NCI-H2107 treated with DMSO at 0.1 percent for 48 hours (cell line): ENCODE results near the gene OTOA.
"Not testable (repeated sequence)": the region's sequence is repeated elsewhere in the genome, so short reads cannot be mapped to it uniquely, and the experiment has no call there.

Source experiments
- DNase-seq: peaks from one replicate; lab custom pipeline; 2025; ENCODE audit not compliant: unreplicated experiment; lab: John Stamatoyannopoulos, UW

Gene OTOA

DNA sequence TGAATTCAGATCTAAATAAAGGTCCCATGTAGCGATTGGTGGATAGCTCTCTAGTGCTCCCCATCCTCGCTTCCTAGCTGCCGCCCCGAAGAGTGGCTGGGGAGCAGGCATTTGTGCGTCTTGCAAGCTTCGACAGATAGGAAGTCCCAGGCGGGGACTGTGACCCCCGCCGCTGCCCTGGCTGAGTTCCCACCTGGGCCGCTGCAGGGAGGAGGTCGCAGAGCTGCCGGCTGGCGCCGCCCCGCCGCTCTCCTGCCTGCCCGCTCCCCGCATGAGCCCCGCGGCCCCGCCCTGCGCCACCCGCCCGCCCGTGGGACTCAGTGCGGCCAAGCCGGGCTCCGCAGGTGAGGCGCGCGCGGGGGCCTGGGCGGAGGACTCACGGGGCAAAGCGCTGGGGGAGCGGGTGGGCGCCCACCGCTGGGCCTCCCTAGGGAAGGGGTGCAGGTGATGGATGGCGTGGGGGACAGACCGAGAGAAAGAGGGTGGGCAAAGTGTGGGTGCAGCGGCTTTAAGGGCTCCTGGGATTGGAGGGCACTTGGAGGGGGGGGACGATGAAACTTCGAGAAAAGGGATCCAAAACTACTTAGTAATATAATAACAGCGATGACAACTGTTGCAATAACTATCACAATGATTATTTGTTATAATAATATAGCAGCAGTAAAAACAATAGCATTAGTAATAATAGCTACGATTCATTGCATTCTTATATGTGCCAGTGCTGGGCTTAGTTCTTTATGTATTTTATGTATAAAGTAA lies at the start of gene OTOA:
Gene OTOA, plus strand, starts transcription at position 80 of the 759 bp plus-strand sequence. CDS start 14,547 bp downstream, outside the sequence.
- no peak for DNase-seq

DNA sequence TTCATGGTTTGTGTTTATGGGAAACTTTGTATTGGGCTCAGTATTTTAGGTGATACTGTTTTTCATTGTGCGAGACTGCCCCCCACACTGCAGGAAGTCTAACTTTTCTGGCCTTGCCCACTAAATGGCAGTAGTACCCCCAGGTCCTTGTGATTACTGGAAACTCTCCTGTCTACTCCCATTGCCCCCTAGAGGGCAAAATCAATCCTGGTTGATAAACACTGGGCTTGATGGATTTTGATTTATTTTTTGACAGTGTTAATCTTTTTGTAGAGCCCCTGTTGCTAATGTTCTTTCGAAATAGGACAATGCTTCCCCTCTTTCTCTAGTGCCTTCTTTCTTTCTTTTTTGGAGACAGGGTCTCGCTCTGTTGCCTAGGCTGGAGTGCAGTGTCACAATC lies 48.9 kb upstream of the OTOA start:
- DNase-seq: no peak

DNA sequence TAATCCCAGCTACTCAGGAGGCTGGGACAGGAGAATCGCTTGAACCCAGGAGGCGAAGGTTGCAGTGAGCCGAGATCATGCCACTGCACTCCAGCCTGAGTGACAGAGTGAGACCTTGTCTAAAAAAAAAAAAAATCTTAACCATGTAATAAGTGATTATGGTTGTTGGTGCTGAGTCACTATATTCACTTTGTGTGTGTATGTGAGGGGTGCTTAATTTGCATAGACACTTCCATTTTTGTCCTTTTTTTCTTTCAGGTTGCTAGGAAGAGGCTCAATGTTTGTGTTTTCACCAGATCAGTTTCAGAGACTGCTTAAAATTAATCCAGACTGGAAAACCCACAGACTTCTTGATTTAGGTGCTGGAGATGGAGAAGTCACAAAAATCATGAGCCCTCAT lies 46.2 kb upstream of the OTOA start:
- no peak for DNase-seq

DNA sequence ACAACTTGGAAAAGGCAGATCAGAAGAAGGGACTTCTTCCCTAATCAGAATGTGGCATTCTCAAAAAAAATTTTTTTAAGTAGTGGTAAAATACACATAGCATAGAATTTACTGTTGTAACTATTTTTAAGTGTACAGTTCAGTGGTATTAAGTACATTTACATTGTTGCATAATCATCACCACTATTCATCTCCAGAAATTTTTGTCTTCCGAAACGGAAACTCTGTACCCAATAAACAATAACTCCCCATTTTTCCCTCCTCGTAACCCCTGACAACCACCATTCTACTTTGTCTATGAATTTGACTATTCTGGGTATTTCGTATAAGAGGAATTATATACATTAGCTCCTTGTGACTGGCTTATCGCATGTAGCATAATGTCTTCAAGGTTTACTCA lies 45.5 kb upstream of the OTOA start:
- DNase-seq: no peak

DNA sequence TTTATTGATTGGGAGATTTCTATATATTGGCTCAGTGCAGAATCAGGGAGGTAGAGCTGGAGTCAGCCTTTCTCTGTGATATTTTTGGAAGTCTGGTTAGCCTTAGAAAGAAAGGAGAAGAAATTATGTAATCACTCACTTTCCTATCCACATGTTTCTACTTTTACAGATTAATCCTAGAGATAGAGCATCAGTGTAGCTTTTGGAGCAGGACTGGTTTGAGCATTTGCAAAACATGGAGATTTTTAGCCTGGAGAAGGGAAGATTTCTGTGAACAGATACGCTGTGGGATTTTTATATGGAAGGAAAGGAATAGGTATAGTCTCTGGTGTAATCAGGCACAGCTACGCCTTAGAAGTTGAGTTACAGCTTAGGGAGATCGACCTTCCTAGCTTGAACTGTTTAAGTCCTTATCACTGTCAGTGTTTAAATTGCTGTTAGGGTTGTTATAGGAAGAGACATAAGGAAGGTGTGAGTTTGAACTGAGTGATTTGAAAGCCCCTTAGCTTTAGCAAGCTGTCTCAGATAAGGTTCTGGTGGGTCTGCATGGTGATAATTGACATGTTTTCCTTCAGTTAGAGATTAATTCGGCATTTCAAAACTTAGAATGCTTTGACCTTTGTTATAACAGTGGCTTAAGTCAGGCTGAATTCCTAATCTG lies 43.9 kb upstream of the OTOA start:
- DNase-seq: no peak

DNA sequence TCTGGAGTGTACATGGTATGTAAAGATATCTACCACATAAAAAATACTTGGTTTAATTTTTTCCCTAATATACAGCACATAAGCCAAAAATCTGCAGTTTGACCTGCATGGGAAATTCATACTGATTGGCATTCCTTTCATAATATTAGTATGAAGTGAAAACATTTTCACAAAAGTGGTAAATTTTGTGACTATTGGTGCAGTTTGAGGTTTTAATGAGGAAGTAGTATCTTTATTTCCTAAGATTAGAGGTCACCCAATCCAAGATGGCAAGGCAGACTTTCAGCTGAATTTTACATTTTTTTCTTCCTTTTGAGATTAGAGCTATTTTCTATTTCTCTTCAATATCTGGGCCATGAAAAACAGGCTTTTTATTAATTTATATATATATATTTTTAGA lies 43.2 kb upstream of the OTOA start:
- no peak for DNase-seq

DNA sequence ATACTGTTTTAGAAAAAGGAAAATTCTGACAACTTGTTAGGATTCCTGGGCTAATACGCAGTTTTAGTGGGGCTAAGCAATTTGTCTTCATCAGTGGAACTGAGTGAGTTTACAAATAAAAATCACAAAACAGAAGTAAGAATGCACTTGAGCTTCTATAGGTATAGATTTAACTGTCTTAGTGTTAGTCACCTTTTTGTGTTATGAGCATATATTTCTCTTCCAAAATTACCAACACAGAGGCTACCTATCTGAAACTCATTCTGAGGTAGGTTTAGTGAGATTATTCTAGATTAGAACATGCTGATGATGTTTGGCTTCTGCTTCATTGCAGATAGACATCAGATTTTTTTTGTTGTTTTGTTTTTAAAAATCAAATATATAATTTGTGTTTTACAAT lies 41.2 kb upstream of the OTOA start:
- no peak for DNase-seq

DNA sequence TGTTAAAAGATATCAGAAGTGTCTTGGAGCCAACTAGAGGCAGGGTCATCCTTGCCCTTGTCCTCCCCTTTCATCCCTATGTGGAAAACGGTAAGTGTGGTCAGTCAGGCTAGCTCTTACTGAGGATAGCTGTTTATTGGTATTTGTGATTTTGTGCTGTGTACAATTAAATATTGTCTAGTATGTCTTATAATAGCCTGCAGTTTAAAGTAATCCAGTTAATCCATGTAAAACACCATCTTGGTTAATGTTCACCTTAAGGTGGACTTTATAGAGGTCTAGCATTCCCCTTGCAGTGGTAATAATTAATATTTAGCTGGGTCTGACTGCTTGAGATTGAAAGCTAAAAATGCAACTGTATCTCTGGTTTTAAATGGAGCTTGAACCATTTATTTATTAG lies 38.7 kb upstream of the OTOA start:
- no peak for DNase-seq

DNA sequence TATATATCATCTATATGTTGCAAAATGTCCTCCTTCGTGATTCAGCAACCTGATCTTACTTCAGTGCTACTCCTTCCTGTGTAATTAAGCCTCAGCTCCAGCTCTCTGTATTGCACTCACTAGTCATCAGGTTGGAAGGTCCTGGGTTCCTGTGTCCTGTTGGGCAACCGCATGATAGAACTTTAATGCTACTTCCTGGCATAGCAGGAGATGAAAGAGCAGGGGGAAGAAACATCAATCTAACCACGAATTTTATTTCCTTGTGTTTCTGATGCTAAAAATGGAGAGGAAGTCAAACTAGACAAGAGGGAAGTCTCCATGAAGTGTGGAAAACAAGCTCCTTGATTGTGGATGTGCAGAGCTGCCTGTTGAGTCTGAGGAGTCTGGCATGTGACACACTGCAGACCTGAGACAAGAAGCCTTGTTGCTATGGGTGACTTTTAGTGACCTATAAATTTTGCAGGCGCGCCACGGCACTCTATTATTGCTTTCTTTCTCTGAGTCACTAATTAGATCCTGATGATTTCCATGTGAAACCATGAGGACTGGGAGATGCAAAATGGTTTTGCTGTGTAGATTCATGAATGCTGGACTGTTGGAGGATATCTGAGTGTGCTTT lies 37.0 kb upstream of the OTOA start:
- DNase-seq: no peak

DNA sequence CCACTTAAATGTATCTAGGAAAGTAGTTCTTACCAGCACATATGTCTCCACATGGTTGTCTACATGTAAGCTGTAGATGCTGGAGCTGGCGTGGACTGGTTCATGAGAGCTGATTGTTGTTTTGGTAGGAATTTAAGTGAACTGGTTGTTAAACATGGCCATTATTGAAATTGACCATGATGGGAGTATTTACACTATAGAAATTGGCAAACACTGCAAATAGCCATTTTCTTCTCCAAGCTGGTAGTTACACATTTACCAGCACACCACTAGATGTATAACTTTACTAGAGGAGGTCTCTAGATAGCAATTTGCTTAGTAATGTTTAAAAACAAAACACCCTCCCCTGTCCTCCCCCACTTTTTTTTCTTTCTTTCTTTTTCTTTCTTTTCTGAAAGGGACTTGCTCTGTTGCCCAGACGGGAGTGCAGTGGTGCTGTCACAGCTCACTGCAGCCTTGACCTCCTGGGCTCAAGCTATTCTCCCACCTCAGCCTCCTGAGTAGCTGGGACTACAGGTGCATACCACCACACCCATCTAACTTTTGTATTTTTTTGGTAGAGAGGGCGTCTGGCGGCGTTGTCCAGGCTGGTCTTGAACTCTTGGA lies 35.5 kb upstream of the OTOA start:
- DNase-seq: no peak

DNA sequence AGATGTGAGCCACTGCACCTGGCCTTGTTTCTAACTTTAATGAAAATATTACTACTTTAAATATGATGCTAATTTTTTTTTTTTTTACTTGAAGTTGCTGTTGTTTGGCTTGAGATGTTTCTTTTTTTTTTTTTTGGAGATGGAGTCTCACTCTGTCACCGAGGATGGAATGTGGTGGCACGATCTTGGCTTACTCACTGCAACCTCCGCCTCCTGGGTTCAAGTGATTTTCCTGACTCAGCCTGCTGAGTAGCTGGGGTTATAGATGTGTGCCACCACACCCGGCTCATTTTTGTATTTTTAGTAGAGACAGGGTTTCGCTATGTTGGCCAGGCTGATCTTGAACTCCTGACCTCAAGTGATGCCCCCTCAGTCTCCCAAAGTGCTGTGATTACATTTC lies 35.0 kb upstream of the OTOA start:
- DNase-seq: no peak

DNA sequence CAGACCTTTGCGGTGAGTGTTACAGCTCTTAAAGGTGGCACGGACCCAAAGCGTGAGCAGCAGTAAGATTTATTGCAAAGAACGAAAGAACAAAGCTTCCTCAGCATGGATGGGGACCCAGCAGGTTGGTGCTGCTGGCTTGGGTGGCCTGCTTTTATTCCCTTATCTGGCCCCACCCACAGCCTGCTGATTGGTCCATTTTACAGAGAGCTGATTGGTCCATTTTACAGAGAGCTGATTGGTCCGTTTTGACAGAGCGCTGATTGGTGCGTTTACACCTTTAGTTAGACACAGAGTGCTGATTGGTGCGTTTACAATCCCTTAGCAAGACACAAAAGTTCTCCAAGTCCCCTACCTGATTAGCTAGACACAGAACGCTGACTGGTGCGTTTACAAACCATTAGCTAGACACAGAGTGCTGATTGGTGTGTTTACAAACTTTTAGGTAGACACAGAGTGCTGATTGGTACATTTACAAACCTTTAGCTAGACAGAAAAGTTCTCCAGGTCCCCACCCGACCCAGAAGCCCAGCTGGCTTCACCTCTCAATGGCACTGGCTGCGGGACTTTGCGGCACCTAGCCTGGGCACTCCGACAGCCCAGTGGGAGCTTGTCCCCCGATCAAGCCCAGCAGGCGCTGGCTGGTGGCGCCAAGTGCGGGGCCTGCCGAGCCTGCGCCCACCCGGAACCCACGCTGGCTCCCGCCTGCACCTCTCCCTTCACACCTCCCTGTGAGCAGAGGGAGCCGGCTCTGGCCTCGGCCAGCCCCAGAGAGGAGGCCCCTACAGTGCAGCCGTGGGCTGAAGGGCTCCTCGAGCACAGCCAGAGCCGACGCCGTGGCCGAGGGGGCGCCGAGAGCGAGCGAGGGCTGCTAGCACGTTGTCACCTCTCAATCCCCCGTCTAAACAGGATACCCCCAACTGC lies 33.9 kb upstream of the OTOA start:
- not testable (repeated sequence) for DNase-seq

DNA sequence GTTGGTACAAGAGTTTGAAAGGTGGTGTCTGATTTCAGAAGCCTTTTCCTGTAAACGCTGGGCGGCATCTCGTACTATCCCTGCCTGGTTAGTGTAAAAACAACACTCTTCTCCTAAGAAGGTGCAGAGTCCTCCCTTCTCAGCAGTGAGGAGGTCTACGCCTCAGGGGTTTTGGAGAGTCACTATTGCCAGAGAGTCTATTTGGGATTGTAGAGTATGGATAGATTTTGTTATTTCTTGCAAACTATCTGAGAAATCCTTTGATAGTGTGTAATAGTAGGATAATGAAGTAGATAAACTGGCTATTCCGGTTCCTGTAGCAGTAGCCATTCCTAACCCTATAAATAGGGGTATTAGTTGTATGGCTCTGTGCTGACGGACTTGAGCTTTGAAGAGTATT lies 32.9 kb upstream of the OTOA start:
- not testable (repeated sequence) for DNase-seq

DNA sequence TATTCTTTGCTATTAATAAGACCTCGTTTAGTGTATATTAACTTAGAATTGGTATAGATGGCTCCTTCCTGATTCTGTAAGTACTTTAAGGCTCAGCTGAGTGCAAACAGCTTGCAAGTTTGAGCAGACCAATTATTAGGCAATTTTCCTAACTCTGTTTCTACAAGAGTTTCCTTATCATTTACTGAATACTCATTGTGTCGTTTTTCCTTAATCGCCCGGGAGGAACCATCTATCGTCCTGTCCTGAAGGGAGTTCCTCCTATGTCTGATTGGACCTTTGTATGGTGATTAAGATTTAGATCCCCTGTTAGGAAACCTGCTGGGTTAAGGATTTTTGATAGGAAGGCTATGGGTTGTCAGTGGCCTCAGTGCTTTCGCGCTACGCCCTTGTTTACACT lies 32.4 kb upstream of the OTOA start:
- DNase-seq: not testable (repeated sequence)

DNA sequence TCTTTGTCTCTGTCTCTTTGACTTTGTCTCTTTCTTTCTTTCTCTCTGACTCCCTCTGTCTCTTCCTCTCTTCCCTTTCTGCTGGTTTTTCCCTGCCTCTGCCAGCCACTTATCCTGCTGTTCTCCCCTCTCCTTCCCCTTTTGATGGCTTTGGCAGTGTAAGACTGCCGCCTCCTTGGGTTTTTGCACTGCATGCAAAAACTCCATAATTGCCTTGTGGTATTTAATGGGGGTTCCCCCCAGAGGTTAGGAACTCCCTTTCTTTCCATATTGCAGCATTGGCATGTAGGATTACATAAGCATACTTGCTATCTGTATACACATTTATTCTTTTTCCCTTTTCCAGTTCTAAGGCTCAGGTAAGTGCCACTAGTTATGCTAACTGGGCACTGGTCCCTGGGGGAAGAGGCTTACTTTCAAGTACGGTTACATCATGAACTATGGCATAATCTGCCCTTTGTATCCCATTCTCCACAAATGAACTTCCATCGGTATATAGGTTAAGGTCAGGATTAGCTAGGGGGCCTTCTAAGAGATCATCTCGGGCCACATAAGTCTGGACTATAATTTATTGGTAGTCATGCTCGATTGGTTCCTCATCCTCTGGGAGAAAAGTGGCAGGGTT lies 31.7 kb upstream of the OTOA start:
- DNase-seq: not testable (repeated sequence)

DNA sequence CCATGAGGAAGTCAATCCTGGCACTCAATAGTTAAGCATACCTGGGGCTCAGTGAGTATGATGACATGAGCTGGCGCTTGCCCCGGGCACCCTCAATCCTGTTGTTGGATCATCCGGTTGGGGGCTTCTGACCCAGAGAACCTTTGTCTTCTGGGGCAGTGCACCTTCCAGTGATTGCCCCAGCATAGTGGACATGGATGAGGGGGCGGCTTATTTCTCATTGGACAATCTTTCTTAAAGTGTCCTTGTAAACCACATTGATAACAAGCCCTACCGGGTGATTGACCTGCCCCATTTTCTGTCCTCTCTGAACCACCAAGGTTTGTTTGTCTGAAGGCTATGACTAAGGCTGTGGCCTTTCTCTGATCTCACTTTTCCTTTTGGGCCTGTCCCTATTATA lies 29.6 kb upstream of the OTOA start:
- DNase-seq: no peak

DNA sequence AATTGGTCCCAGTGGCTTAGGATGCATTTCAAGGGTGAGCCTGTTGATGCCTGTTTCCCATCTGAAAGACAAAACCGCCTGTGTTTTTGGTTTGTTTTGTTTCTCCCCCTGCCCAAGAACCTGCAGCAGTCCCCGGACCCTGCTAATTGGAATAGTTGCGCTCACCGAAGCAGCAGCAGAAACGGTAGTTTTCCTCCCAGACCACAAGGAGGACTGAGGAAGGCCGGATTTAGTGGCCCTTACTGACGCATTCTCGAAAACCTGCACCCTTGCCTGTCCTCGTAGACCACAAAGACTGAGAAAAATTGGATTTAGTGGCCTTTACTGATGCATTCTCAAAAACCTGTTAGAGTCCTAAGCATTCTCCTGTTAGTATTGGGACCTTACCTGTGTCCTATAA lies 28.1 kb upstream of the OTOA start:
- DNase-seq: not testable (repeated sequence)

DNA sequence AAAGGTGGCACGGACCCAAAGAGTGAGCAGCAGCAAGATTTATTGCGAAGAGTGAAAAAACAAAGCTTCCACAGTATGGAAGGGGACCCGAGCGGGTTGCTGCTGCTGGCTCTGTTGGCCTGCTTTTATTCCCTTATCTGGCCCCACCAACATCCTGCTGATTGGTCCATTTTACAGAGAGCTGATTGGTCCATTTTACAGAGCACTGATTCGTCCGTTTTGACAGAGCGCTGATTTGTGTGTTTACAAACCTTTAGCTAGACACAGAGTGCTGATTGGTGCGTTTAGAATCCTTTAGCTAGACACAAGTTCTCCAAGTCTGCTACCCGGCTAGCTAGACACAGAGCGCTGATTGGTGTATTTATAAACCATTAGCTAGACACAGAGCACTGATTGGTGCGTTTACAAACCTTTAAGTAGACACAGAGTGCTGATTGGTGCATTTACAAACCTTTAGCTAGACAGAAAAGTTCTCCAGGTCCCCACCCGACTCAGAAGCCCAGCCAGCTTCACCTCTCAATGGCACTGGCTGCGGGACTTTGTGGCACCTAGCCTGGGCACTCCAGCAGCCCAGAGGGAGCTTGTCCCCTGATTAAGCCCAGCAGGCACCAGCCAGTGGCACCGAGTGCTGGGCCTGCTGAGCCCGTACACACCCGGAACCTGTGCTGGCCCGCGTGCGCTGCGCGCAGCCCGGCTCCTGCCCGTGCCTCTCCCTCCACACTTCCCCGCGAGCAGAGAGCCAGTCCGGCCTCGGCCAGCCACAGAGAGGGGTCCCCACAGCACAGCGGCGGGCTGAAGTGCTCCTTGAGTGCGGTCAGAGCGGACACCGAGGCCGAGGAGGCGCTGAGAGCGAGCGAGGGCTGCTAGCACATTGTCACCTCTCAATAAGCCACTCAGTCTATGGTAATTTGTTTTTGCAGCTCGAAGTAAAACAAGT lies 26.5 kb upstream of the OTOA start:
- DNase-seq: no peak

DNA sequence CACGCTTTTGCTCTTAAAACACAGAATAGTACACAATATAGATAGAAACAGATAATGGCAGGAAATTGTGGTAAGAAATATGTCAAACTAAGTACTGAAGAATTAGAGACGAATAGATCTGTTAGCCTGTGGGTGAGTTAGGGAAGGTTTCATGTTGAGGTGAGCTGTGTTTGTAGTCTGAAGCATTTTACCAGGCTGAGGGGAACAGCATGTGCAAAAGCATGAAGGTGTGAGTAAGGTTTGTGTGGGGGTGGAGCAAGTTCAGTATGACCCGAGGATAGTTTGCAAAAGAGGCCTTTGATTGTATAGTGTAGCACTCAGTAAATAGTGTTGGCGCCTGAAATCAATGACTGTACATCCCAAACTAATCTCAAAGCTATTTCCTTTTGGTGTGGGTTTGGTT lies 25.2 kb upstream of the OTOA start:
- no peak for DNase-seq
